GM12875 (cell line): Measurements from ENCODE around the gene NKAIN1.
"Not testable (repeated sequence)": the region's sequence is repeated elsewhere in the genome, so short reads cannot be mapped to it uniquely, and the experiment has no call there.

Experiments
- H3K4me3 ChIP-seq: one replicate; pipeline ENCODE4 v1.5.1; 2011; ENCODE audit warnings: low read depth, low read length, control low read depth
- TF ChIP-seq, protein P1 (sequence below): IDR thresholded peaks from 2 replicates; pipeline ENCODE4 v1.5.1; 2011; ENCODE audit warnings: low read depth, mild to moderate bottlenecking, control low read depth, inconsistent platforms, low read length, moderate library complexity, borderline replicate concordance; ENCODE audit not compliant: insufficient read depth

The NKAIN1 gene

DNA sequence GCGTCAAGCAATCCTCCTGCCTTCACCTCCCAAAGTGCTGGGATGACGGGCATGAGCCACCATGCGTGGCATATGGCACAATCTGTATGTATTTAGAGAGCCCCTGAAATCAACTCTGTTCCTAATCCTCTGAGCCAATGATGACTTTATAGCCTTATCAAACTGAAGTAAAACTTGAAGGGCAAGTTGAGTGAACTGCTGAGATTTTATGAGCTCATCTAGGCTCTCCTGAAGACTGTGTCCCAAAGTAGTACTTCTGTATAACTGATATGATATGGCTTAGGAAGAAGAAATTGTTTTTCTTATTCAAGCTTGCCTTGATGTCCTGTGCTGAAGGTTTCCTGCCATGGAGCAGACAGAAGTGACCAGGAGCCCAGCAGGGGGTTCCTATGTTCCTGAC is 23.7 kb upstream of the NKAIN1 start:
- TF ChIP-seq, protein P1, sequence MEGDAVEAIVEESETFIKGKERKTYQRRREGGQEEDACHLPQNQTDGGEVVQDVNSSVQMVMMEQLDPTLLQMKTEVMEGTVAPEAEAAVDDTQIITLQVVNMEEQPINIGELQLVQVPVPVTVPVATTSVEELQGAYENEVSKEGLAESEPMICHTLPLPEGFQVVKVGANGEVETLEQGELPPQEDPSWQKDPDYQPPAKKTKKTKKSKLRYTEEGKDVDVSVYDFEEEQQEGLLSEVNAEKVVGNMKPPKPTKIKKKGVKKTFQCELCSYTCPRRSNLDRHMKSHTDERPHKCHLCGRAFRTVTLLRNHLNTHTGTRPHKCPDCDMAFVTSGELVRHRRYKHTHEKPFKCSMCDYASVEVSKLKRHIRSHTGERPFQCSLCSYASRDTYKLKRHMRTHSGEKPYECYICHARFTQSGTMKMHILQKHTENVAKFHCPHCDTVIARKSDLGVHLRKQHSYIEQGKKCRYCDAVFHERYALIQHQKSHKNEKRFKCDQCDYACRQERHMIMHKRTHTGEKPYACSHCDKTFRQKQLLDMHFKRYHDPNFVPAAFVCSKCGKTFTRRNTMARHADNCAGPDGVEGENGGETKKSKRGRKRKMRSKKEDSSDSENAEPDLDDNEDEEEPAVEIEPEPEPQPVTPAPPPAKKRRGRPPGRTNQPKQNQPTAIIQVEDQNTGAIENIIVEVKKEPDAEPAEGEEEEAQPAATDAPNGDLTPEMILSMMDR: no peak
- H3K4me3 ChIP-seq: no peak overlapping the region

DNA sequence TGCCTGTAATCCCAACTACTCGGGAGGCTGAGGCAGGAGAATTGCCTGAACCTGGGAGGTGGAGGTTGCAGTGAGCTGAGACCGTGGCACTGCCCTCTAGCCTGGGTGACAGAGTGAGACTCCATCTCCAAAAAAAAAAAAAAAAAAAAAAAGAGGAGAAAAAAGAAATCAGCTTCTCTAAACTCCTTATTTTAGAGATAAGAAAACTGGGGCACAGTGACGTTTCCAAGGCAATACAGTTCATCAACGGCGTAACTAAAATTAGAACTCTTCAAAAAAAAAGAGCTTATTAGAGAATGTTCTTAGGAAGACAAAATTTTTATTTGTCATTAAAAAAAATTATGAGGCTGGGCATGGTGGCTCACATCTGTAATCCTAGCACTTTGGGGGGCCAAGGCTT is 22.7 kb upstream of the NKAIN1 start:
- H3K4me3 ChIP-seq: not testable (repeated sequence)

DNA sequence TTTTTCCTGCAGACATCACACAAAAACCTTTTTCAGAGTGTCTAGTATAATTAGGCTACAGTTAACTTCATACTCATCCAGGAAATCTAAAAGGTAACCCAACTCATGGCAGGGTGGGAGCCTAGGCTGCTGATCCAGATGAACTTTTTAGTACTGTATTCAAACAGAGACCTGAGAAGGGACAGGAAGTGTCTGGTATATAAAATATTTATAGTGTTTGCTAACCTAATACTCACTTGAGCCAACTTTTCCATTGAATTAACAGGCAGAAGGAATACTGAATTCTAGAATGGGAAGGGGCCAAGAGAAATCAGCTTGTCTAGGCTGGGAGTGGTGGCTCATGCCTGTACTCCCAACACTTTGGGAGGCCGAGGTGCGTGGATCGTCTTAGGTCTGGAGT is 22.2 kb upstream of the NKAIN1 start:
- no peak overlapping the region for H3K4me3 ChIP-seq
- TF ChIP-seq, protein P1: no peak

DNA sequence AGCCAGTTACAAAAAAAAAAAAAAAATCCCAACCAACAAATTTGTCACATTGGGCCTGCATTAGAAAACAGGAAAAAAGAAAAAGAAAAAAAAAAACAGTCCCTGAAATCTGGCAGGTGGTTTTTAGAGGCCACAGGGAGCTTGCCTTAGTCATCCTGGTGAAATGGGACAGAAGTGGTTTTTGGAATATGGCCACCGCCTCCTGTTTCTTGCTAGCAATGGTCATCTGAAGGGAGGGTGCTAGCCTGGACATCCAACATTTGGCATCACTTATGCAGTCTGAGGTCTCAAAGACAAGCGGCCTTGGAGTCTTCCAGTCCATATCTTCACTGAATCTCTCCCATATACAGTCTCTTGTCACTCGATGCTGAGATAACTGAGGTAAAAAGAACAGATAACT is 20.1 kb upstream of the NKAIN1 start:
- no peak overlapping the region for H3K4me3 ChIP-seq
- TF ChIP-seq, protein P1: no peak

DNA sequence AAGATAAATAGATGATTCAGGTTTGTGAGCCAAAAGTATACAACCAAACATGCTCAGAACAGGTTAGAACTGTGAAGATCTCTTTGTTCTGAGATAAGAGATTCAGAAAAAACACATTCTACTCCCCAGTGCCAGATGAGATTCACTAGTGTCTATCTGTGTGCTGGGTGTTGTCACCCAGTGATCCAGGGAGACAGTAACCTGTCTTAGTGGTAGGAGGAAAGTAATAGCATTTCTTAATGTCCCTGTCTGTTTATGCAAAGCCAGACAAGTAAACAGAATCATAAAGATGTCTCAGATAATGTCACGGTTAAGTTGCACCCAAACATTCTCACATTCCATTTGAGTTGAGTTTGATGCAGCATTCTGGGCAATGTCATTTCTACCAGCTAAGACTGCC is 18.9 kb upstream of the NKAIN1 start:
- H3K4me3 ChIP-seq: no peak overlapping the region
- TF ChIP-seq, protein P1: no peak

DNA sequence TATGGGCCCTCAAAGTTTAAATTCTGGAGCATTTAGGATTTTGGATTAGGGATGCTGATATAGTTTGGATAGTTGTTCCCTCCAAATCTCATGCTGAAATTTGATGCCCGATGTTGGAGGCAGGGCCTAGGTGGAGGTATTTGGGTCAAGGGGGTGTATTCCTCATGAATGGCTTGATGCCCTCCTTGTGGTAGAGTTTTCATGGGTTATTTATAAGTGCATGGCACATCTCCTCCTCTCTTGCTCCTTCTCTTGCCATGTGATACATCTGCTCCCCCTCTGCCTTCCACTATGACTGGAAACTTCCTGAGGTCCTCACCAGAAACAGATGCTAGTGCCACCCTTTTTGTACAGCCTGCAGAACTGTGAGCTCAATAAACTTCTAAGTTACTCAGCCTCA is 17.5 kb upstream of the NKAIN1 start:
- TF ChIP-seq, protein P1: no peak

DNA sequence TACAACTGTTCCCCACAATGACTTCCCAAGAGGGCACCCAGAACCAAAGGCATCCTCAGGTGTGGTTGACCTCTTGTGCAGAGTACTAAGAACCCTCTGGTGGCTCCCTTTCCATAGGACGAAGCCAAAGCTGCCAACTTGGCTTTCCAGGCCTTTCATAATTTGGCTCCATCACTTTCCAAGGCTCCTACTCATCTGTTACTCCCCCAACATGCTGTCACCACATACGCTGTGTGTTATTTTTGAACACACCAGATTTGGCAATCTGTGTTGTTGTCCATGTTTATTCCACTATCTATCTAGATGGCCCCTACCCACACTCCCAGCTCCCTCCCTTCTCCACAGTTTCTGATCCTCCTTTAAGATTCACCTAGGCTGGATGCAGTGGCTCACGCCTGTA is 10.2 kb upstream of the NKAIN1 start:
- TF ChIP-seq, protein P1: no peak
- H3K4me3 ChIP-seq: no peak overlapping the region

More for the DNA sequence above, 17.5 kb upstream of the NKAIN1 start:
- no peak overlapping the region for H3K4me3 ChIP-seq

DNA sequence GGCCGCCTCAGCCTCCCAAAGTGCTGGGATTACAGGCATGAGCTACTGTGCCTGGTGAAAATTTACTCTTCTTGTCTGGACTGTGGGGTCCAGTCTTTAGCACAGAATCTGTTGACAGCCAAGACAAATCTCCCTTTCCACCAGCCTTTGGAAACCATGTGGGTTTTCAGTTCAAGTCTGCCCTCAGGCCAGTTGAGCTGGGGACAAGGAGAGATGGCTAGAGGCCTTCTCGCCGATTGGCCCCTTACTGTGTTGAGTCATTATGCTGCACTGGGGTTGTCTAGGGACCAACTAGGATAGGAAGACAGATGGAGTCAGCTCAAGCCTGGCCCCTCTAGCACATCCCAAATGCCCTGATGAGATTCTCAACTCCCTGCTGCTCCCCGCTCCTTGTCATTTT is 8.6 kb upstream of the NKAIN1 start:
- TF ChIP-seq, protein P1: no peak
- H3K4me3 ChIP-seq: no peak overlapping the region
